Parathyroid adenoma (tissue), 2 donors: Measurements from ENCODE around the gene ELF5.

ENCODE experiments used
- H2AFZ ChIP-seq: fragments of 300-600 bp; sonication (generic); one replicate; pipeline ENCODE4 v1.7.0; 2017; ENCODE audit warnings: antibody characterized with exemption, mild to moderate bottlenecking
- H3K27ac ChIP-seq: fragments of 300-600 bp; sonication (generic); one replicate; pipeline ENCODE4 v1.7.0; 2017
- H3K27me3 ChIP-seq: fragments of 300-600 bp; sonication (generic); one replicate; pipeline ENCODE4 v1.7.0; 2017; ENCODE audit warnings: low read length; ENCODE audit not compliant: control insufficient read depth, insufficient read depth
- H3K36me3 ChIP-seq: fragments of 300-600 bp; sonication (generic); one replicate; pipeline ENCODE4 v1.7.0; 2017; ENCODE audit warnings: low read length; ENCODE audit not compliant: control insufficient read depth, insufficient read depth
- H3K4me1 ChIP-seq: fragments of 300-600 bp; sonication (generic); one replicate; pipeline ENCODE4 v1.7.0; 2017; ENCODE audit warnings: control low read depth
- H3K4me2 ChIP-seq: fragments of 300-600 bp; sonication (generic); one replicate; pipeline ENCODE4 v1.7.0; 2017; ENCODE audit warnings: low read length
- H3K4me3 ChIP-seq: fragments of 300-600 bp; sonication (generic); one replicate; pipeline ENCODE4 v1.7.0; 2017; ENCODE audit warnings: low read depth, low read length
- H3K79me2 ChIP-seq: fragments of 300-600 bp; sonication (generic); one replicate; pipeline ENCODE4 v1.7.0; 2017; ENCODE audit warnings: control low read depth
- H3K9ac ChIP-seq: fragments of 300-600 bp; sonication (generic); one replicate; pipeline ENCODE4 v1.7.0; 2017; ENCODE audit warnings: mild to moderate bottlenecking
- H3K9me3 ChIP-seq: fragments of 300-600 bp; sonication (generic); one replicate; pipeline ENCODE4 v1.7.0; 2017; ENCODE audit warnings: low read length; ENCODE audit not compliant: control insufficient read depth
- CTCF ChIP-seq: fragments of 300-600 bp; sonication (generic); IDR thresholded peaks from one replicate; pipeline ENCODE4 v1.7.0; 2017; ENCODE audit warnings: antibody characterized with exemption, mild to moderate bottlenecking
- donor health status: primary hyperparathyroidism.

The ELF5 gene

GRCh38 chr11:34501949-34502348, 11.6 kb downstream of the ELF5 start:
- H3K4me3 ChIP-seq, result no peak overlapping the region

DNA sequence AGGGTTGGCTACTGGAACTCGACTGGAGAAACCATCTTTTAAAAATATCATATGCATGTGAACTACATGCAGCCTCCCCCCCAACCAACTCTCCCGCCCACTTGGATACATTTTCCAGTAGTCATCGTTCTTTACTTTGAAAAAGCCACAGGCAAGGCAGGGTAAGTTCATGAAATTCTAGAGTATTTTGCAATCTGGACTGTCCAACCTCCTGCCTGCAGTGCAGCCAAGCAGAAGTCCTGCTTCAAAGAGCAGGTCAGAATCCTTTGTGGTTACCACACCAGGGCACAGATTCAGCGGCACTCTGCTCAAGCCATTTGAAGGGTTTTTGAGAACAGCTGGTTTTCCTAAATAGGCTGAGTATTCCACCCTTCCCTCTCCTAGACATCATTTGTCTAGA, 12.1 kb downstream of the ELF5 start:
- no peak overlapping the region for H3K9ac ChIP-seq
- H3K79me2 ChIP-seq, result no peaks in the 10 kb centered on the region
- no peaks in the 10 kb centered on the region for H3K9me3 ChIP-seq
- no peak overlapping the region for H3K4me2 ChIP-seq
- no peak overlapping the region for H3K4me3 ChIP-seq
- H3K27ac ChIP-seq, result no peak overlapping the region
- H3K4me1 ChIP-seq, result no peaks in the 10 kb centered on the region
- TF ChIP-seq CTCF, result no peak
- no peak overlapping the region for H2AFZ ChIP-seq
- H3K27me3 ChIP-seq, result no peaks in the 10 kb centered on the region
- H3K36me3 ChIP-seq, result no peaks in the 10 kb centered on the region

More at GRCh38 chr11:34501949-34502348, 11.6 kb downstream of the ELF5 start:
- no peak overlapping the region for H2AFZ ChIP-seq
- H3K4me1 ChIP-seq, result no peaks in the 10 kb centered on the region
- H3K36me3 ChIP-seq, result no peaks in the 10 kb centered on the region
- no peak for TF ChIP-seq CTCF
- H3K79me2 ChIP-seq, result no peaks in the 10 kb centered on the region
- no peak overlapping the region for H3K4me2 ChIP-seq
- H3K27me3 ChIP-seq, result no peaks in the 10 kb centered on the region
- no peak overlapping the region for H3K9ac ChIP-seq
- H3K27ac ChIP-seq, result no peak overlapping the region
- H3K9me3 ChIP-seq, result no peaks in the 10 kb centered on the region

- Histone ChIP-seq H3K27me3 (no peaks in the 10 kb centered on the region), H3K9ac (no peak overlapping the region), H3K27ac (no peak overlapping the region), H3K36me3 (no peaks in the 10 kb centered on the region), H3K4me3 (no peak overlapping the region), H3K4me1 (no peaks in the 10 kb centered on the region), H2AFZ (no peak overlapping the region), H3K9me3 (no peaks in the 10 kb centered on the region), H3K4me2 (no peak overlapping the region), H3K79me2 (no peaks in the 10 kb centered on the region)
- TF ChIP-seq CTCF, result no peak
Measured at GRCh38 chr11:34499719-34500500, 13.7 kb downstream of the ELF5 start.

GRCh38 chr11:34495724-34496377, 17.7 kb downstream of the ELF5 start:
- Histone ChIP-seq H3K4me3 (no peak overlapping the region), H2AFZ (no peak overlapping the region), H3K9me3 (no peaks in the 10 kb centered on the region), H3K9ac (no peak overlapping the region), H3K4me2 (no peak overlapping the region), H3K36me3 (no peaks in the 10 kb centered on the region), H3K27ac (no peak overlapping the region), H3K79me2 (no peaks in the 10 kb centered on the region), H3K27me3 (no peaks in the 10 kb centered on the region), H3K4me1 (no peaks in the 10 kb centered on the region)
- TF ChIP-seq CTCF, result no peak
